IMR-90 (cell line): ENCODE measurements around the gene ANKRD52. TPM values are rescaled to one million over a fixed set of nuclear protein-coding genes. Genes with fewer than 3 reads are reported as not detected.

ENCODE experiments used
- ATAC-seq: fragments of 200-7000 bp; cut with Tn5 transposase; 2 replicates; pipeline ENCODE4 v1.9.1; 2020; ENCODE audit warnings: low read depth, mild to moderate bottlenecking, moderate library complexity
- BruUV-seq: library from RNA; stranded (reverse); fragments of 400-500 nt; replicated peaks from 2 replicates; lab custom pipeline; 2021; lab: Mats Ljungman, UMichigan
- CTCF ChIA-PET: fragments of 300-600 bp; formaldehyde crosslinking; extraction: SDS; loops from one replicate; lab custom pipeline; 2021; ENCODE audit warnings: antibody characterized with exemption; lab: Yijun Ruan, JAX
- POLR2A ChIA-PET: fragments of 300-600 bp; sonication (Branson Sonifier 250); formaldehyde crosslinking; loops from one replicate; lab custom pipeline; 2022; ENCODE audit warnings: antibody characterized with exemption; ENCODE audit not compliant: unreplicated experiment; lab: Charles Lee
- DNase-seq: peaks from one replicate; pipeline ENCODE4 v3.0.0; 2013
- H2AFZ ChIP-seq: replicated peaks from 2 replicates; pipeline ENCODE3; 2013; ENCODE audit warnings: low read length, mild to moderate bottlenecking; ENCODE audit not compliant: poor library complexity
- H2AK5ac ChIP-seq: 2 replicates; pipeline ENCODE4 v1.6.1; 2013; ENCODE audit warnings: low read depth, low read length, inconsistent platforms
- H2AK9ac ChIP-seq: replicated peaks from 2 replicates; pipeline ENCODE3; 2013; ENCODE audit warnings: mild to moderate bottlenecking, low read depth, low read length, moderate library complexity; ENCODE audit not compliant: poor library complexity
- H2BK120ac ChIP-seq: 2 replicates; pipeline ENCODE4 v1.6.1; 2013; ENCODE audit warnings: low read depth, low read length, inconsistent platforms
- H2BK15ac ChIP-seq: 3 replicates; pipeline ENCODE4 v1.6.1; 2013; ENCODE audit warnings: low read depth, low read length, inconsistent platforms
- H2BK20ac ChIP-seq: 2 replicates; pipeline ENCODE4 v1.6.1; 2013; ENCODE audit warnings: low read depth, mild to moderate bottlenecking, inconsistent platforms, low read length, moderate library complexity
- H2BK5ac ChIP-seq: 2 replicates; pipeline ENCODE4 v1.6.1; 2013; ENCODE audit warnings: mild to moderate bottlenecking, low read depth, low read length, inconsistent platforms; ENCODE audit not compliant: poor library complexity, severe bottlenecking
- H3K14ac ChIP-seq: replicated peaks from 2 replicates; pipeline ENCODE4 v1.6.1; 2013; ENCODE audit warnings: low read depth, low read length, inconsistent platforms
- H3K18ac ChIP-seq: 2 replicates; pipeline ENCODE4 v1.6.1; 2013; ENCODE audit warnings: low read depth, low read length, control low read depth
- H3K23ac ChIP-seq: 2 replicates; pipeline ENCODE4 v1.6.1; 2013; ENCODE audit warnings: low read depth, low read length, inconsistent platforms
- H3K27ac ChIP-seq: 2 replicates; pipeline ENCODE4 v1.5.1; 2013; ENCODE audit warnings: mild to moderate bottlenecking, control low read depth, low read length; ENCODE audit not compliant: insufficient read depth
- H3K27me3 ChIP-seq: 2 replicates; pipeline ENCODE4 v1.6.1; 2013; ENCODE audit warnings: low read length; ENCODE audit not compliant: control insufficient read depth, insufficient read depth
- H3K36me3 ChIP-seq: 2 replicates; pipeline ENCODE4 v1.6.1; 2013; ENCODE audit warnings: low read length, mixed read lengths; ENCODE audit not compliant: control insufficient read depth, insufficient read depth
- H3K4ac ChIP-seq: 2 replicates; pipeline ENCODE4 v1.6.1; 2013; ENCODE audit warnings: low read depth, low read length, inconsistent platforms
- H3K4me1 ChIP-seq: 2 replicates; pipeline ENCODE4 v1.6.1; 2013; ENCODE audit warnings: low read length, mixed read lengths; ENCODE audit not compliant: control insufficient read depth, insufficient read depth
- H3K4me2 ChIP-seq: 2 replicates; pipeline ENCODE4 v1.6.1; 2013; ENCODE audit warnings: low read depth, mild to moderate bottlenecking, control low read depth, low read length, moderate library complexity
- H3K4me3 ChIP-seq: 2 replicates; pipeline ENCODE4 v1.5.1; 2013; ENCODE audit warnings: low read depth, mild to moderate bottlenecking, control low read depth, low read length, moderate library complexity; ENCODE audit not compliant: insufficient read depth
- H3K56ac ChIP-seq: 2 replicates; pipeline ENCODE4 v1.6.1; 2013; ENCODE audit warnings: low read length, inconsistent platforms; ENCODE audit not compliant: insufficient read depth; ENCODE audit errors: extremely low read depth
- H3K79me1 ChIP-seq, 2 experiments: 2 replicates each; pipeline ENCODE4 v1.6.1; 2013; ENCODE audit warnings: low read length in 2 of 2, inconsistent platforms in 1 of 2, low read depth in 1 of 2
- H3K9ac ChIP-seq: 2 replicates; pipeline ENCODE4 v1.6.1; 2013; ENCODE audit warnings: low read depth, low read length, control low read depth
- H3K9me1 ChIP-seq: 2 replicates; pipeline ENCODE4 v1.6.1; 2013; ENCODE audit warnings: low read length, inconsistent platforms; ENCODE audit not compliant: insufficient read depth
- H3K9me3 ChIP-seq: 2 replicates; pipeline ENCODE4 v1.6.1; 2013; ENCODE audit warnings: low read length; ENCODE audit not compliant: control insufficient read depth, insufficient read depth
- H4K20me1 ChIP-seq: 2 replicates; pipeline ENCODE4 v1.6.1; 2013; ENCODE audit warnings: low read length, inconsistent platforms; ENCODE audit not compliant: insufficient read depth
- H4K5ac ChIP-seq: 2 replicates; pipeline ENCODE4 v1.6.1; 2013; ENCODE audit warnings: mild to moderate bottlenecking, low read depth, low read length, control low read depth
- H4K8ac ChIP-seq, 2 experiments: 2 replicates each; pipeline ENCODE4 v1.6.1; 2013; ENCODE audit warnings: low read depth in 2 of 2, low read length in 2 of 2, control low read depth in 1 of 2, inconsistent platforms in 1 of 2
- H4K91ac ChIP-seq: 2 replicates; pipeline ENCODE4 v1.6.1; 2013; ENCODE audit warnings: low read depth, low read length, inconsistent platforms; ENCODE audit not compliant: insufficient read depth
- BHLHE40 ChIP-seq: fragments of 150-350 bp; IDR thresholded peaks from 2 replicates; pipeline ENCODE4 v1.6.1; 2016; ENCODE audit warnings: mild to moderate bottlenecking, low read depth, low read length
- CEBPB ChIP-seq: IDR thresholded peaks from 2 replicates; pipeline ENCODE4 v1.6.1; 2012; ENCODE audit warnings: low read depth, low read length, improper control_type of control experiment
- CHD1 ChIP-seq: IDR thresholded peaks from 2 replicates; pipeline ENCODE4 v1.6.1; 2012; ENCODE audit warnings: low read depth, low read length, improper control_type of control experiment
- CTCF ChIP-seq: conservative IDR thresholded peaks from 2 replicates; pipeline ENCODE4 v1.5.1; 2012; ENCODE audit warnings: mild to moderate bottlenecking, low read depth, low read length, improper control_type of control experiment
- ELK1 ChIP-seq: fragments of 150-350 bp; IDR thresholded peaks from 2 replicates; pipeline ENCODE4 v1.6.1; 2016; ENCODE audit warnings: low read depth, mild to moderate bottlenecking, low read length, moderate library complexity, borderline replicate concordance
- FOS ChIP-seq: fragments of 150-350 bp; IDR thresholded peaks from 2 replicates; pipeline ENCODE4 v1.6.1; 2016; ENCODE audit warnings: low read depth, low read length
- MAFK ChIP-seq: IDR thresholded peaks from 2 replicates; pipeline ENCODE4 v1.6.1; 2012; ENCODE audit warnings: low read depth, low read length, improper control_type of control experiment
- MAZ ChIP-seq: IDR thresholded peaks from 2 replicates; pipeline ENCODE4 v1.6.1; 2012; ENCODE audit warnings: low read depth, mild to moderate bottlenecking, low read length, improper control_type of control experiment, moderate library complexity, borderline replicate concordance
- MXI1 ChIP-seq: IDR thresholded peaks from 2 replicates; pipeline ENCODE4 v1.6.1; 2012; ENCODE audit warnings: low read depth, mild to moderate bottlenecking, low read length, moderate library complexity, borderline replicate concordance
- NFE2L2 ChIP-seq: fragments of 150-350 bp; IDR thresholded peaks from 2 replicates; pipeline ENCODE4 v1.6.1; 2016; ENCODE audit warnings: low read depth, mild to moderate bottlenecking, low read length
- POLR2A ChIP-seq: IDR thresholded peaks from 2 replicates; pipeline ENCODE4 v1.6.1; 2012; ENCODE audit warnings: mild to moderate bottlenecking, low read depth, low read length
- RAD21 ChIP-seq: IDR thresholded peaks from 2 replicates; pipeline ENCODE4 v1.6.1; 2012; ENCODE audit warnings: low read length, improper control_type of control experiment
- RCOR1 ChIP-seq: IDR thresholded peaks from 2 replicates; pipeline ENCODE4 v1.6.1; 2012; ENCODE audit warnings: mild to moderate bottlenecking, low read length, improper control_type of control experiment; ENCODE audit not compliant: insufficient replicate concordance
- RFX5 ChIP-seq: IDR thresholded peaks from 2 replicates; pipeline ENCODE4 v1.8.0; 2012; ENCODE audit warnings: low read depth, mild to moderate bottlenecking, low read length, moderate library complexity
- SMC3 ChIP-seq: fragments of 150-350 bp; IDR thresholded peaks from 2 replicates; pipeline ENCODE4 v1.6.1; 2016; ENCODE audit warnings: low read depth, mild to moderate bottlenecking, antibody characterized with exemption, low read length, moderate library complexity
- USF2 ChIP-seq: fragments of 150-350 bp; IDR thresholded peaks from 2 replicates; pipeline ENCODE4 v1.6.1; 2017; ENCODE audit warnings: mild to moderate bottlenecking, antibody characterized with exemption, low read length, low read depth
- WGBS, 2 experiments: methylation state at CpG; one replicate each; pipeline versions ENCODE4 v1.1.5 to v1.1.7; 2013; ENCODE audit warnings: missing lambda C conversion rate in 2 of 2; ENCODE audit not compliant: insufficient read length in 1 of 2; ENCODE audit errors: extremely low coverage in 2 of 2; 5-methylcytosine and 5-hydroxymethylcytosine counted together
- dilution Hi-C: fragments of 300-500 bp; cut with HindIII; formaldehyde crosslinking; loops from one replicate; pipeline ENCODE4 v1.14.3; 2018; ENCODE audit warnings: low sequenced_read_pairs; ENCODE audit not compliant: unreplicated experiment
- in situ Hi-C: fragments of 300-500 bp; cut with MboI; formaldehyde crosslinking; loops from 3 replicates; pipeline ENCODE4 v1.14.3; 2019; ENCODE audit warnings: low sequenced_read_pairs, inconsistent platforms, mixed read lengths
- intact Hi-C: fragments of 100-400 bp; cut with micrococcal nuclease; formaldehyde crosslinking; loops from 2 replicates; pipeline ENCODE4 v1.10.0; 2022
- polyA plus RNA-seq, 3 experiments: library from polyadenylated mRNA; depleted of rRNA; stranded (reverse); fragments of >200 nt; gene quantifications; 2 replicates each; pipeline ENCODE4 v1.2.3, GENCODE V29; 2012; ENCODE audit warnings: low replicate concordance in 1 of 3
- total RNA-seq: library from RNA; depleted of rRNA; stranded (reverse); fragments of >200 nt; gene quantifications from 2 replicates; pipeline ENCODE4 v1.2.3, GENCODE V29; 2012

The ANKRD52 gene
- total and polyA plus RNA-seq, 2 of the 4 experiments (the other 2 are of a cell fraction): 15.4 to 35.9 TPM

GRCh38 chr12:56229082-56229481 lies 29.1 kb downstream of the ANKRD52 start:
- Histone ChIP-seq H3K4ac (no peak overlapping the region), H4K5ac (no peak overlapping the region), H4K8ac (no peak overlapping the region), H3K56ac (no peak overlapping the region), H2BK5ac (no peak overlapping the region), H4K91ac (no peak overlapping the region), H3K14ac (no peak overlapping the region), H3K4me1 (no peaks in the 10 kb centered on the region; the same call in 1 of the 2 replicates), H2AK5ac (no peak overlapping the region), H3K4me2 (no peak overlapping the region), H2BK15ac (no peak overlapping the region), H4K20me1 (no peaks in the 10 kb centered on the region), H3K36me3 (peaks cover 6% of the 10 kb centered on the region; the same call in 1 of the 2 replicates), H2BK120ac (no peak overlapping the region), H3K23ac (no peak overlapping the region), H3K4me3 (no peak overlapping the region), H3K18ac (no peak overlapping the region), H2AFZ (no peak overlapping the region), H3K27ac (no peak overlapping the region), H3K9me1 (peaks cover 8% of the 10 kb centered on the region), H3K27me3 (no peaks in the 10 kb centered on the region), H2BK20ac (no peak overlapping the region), H3K9me3 (no peaks in the 10 kb centered on the region), H2AK9ac (no peak overlapping the region), H3K79me1 (peaks cover 14 to 15% of the 10 kb centered on the region in 2 experiments), H3K9ac (no peak overlapping the region)
- no peak for DNase-seq
- no peak for ATAC-seq
- intact Hi-C loops (no loop called here), dilution Hi-C loops (no loop called here), in situ Hi-C loops (no loop called here)
- BruUV-seq: TSS peak; percentile 95
- CTCF ChIA-PET: no interaction called here
- TF ChIP-seq RFX5 (no peak), MXI1 (no peak), RAD21 (no peak), USF2 (no peak), CEBPB (no peak), FOS (no peak), ELK1 (no peak), RCOR1 (no peak), NFE2L2 (no peak), BHLHE40 (no peak), SMC3 (no peak), POLR2A (no peak), CHD1 (no peak), MAZ (no peak), MAFK (no peak), CTCF (no peak)
- POLR2A ChIA-PET: no interaction called here
- WGBS, 2 experiments: no CpG with 5 or more reads among the region's 7 CpGs
